Activated CD4-positive, alpha-beta T cell treated with anti-CD3 and anti-CD28 coated beads for 1 hour (primary cell): Measurements from ENCODE around the gene RGS12.

Experiments used
- DNase-seq: peaks from one replicate; pipeline ENCODE4 v3.0.0-alpha.2; 2020

RGS12 gene

DNA sequence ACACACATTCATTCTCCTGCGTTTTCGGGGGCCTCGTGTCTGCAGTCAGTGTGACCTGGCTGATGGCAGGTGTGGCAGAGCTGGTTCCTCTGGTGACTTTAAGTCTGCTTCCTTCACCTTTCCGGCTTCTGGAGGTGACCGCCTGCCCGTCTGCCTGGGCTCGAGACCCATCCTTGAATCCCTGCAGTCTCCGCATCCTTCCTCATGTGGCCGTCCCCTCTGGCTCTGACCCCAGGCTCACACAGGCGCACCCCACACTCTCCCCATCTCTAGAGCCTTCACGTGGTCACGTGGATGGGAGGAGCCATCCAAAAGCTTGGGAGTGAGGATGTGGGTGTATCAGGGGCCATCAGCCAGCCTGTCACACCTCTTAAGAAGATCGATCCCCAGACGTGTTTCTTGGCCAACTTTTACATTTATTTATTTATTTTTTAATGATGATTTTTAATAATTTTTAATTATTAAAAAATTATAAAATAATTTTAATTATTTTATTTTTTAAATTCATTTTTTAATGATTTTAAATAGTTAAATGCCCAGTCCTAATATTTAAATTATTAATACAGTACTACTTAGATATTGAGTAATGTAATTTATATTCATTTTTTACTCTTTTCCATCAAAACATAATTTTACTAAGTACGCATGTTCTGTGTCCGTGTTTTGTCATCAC is 20.9 kb downstream of the RGS12 start:
- no peak for DNase-seq

- no peak for DNase-seq
Measured at GRCh38 chr4:3314706-3315260, 22.0 kb downstream of the RGS12 start.

DNA sequence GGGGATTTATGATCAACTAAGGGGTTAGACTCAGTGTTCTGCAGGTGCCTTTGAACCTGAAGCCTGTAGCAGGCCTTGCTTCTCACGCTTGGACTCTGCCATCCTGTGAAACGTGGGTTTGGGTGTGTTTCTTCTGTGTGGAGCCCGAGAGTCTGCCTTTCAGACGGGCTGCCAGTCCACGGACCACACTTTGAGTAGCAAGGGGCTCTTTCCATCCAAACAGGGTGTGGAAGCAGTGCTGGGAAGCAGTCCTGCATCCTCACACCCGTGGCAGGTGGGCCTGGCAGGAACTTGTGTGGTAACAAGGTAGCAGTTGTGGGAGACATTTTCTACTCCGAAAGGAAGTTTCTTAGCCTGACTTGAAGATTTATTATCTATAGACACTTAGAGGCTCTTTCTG is 22.7 kb downstream of the RGS12 start:
- no peak for DNase-seq

- no peak for DNase-seq
Measured at GRCh38 chr4:3316146-3316545, 23.3 kb downstream of the RGS12 start.

DNA sequence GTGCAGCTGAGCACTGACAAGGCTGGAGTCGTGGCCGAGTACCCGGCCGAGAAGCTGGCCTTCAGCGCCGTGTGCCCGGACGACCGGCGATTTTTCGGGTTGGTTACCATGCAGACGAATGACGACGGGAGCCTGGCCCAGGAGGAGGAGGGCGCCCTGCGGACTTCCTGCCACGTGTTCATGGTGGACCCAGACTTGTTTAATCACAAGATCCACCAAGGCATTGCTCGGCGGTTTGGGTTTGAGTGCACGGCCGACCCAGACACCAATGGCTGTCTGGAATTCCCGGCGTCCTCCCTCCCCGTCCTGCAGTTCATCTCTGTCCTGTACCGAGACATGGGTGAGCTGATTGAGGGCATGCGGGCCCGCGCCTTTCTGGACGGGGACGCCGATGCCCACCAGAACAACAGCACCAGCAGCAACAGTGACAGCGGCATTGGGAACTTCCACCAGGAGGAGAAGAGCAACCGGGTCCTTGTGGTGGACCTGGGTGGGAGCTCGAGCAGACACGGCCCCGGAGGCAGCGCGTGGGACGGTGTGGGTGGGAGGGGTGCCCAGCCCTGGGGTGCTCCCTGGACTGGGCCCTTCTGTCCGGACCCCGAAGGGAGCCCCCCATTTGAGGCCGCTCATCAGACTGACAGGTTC is 24.3 kb downstream of the RGS12 start:
- DNase-seq: no peak

DNA sequence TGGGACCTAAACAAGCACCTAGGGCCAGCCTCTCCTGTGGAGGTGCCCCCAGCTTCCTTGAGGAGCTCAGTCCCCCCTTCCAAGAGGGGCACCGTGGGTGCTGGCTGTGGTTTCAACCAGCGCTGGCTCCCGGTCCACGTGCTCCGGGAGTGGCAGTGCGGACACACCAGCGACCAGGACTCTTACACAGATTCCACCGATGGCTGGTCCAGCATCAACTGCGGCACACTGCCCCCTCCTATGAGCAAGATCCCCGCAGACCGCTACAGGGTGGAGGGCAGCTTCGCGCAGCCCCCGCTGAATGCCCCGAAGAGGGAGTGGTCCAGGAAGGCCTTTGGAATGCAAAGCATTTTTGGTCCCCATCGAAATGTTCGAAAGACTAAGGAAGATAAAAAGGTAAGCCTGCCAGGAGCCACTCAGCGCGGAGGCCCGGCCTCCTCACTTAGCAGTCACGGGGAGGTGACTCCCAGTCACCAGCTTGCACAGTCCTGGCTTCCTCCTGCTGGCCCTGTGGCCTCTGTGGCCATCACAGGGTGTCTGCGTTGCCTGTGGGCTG is 24.9 kb downstream of the RGS12 start:
- DNase-seq: no peak

DNA sequence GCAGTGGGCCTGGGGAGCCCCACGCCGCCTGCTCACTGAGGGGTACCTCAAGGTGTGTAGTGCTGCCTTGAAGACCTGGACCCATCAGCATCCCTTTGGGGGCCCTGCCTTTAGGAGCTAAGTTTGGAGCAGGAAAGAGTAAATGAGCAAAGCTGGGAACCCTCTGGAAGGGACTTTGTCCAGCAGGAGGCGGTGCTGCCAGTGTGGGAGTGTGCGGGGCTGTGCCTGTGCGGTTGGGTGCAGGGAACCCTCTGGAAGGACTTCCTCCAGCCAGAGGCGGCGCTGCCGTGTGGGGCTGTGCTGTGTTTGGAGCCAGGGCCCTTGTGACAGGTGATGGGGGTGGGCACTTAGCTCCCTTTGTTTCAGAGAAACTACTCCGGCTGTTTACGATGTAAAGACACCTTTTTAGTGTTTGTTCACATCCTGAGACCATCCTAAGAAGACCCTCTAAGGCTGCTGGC is 25.8 kb downstream of the RGS12 start:
- no peak for DNase-seq

DNA sequence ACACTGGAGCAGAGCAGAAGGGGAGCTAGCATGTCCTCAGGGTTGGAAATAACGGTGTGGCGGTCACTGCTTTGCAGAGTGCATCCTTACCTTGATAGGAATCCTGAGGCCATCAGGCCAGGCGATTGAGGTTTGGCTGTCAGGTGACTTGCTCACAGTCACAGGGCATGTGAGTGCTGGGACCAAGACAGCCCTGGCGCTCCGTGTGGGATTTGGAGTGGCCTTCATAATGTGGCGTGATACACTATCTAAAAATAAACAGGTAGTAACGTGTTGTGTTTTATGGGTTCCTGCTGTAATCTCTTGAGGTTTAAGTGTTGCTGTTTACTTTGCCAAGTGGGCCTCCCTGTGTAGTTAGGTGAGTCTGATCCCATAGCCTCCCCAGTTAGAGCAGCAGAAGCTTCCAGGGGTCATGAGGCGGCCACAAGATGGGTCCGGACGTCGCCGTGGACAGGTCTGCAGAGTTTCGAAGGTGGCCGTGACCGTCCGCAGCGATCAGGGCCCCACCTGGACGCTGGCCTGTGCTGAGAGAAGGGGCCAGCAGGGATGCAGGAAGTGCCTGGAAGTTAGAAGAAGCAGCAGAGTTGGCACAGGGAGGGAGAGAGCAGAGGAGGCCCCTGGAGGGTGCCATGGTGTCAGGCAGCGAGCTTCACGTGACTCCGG is 27.7 kb downstream of the RGS12 start:
- DNase-seq: no peak

- no peak for DNase-seq
Measured at GRCh38 chr4:3321295-3321889, 28.6 kb downstream of the RGS12 start.

DNA sequence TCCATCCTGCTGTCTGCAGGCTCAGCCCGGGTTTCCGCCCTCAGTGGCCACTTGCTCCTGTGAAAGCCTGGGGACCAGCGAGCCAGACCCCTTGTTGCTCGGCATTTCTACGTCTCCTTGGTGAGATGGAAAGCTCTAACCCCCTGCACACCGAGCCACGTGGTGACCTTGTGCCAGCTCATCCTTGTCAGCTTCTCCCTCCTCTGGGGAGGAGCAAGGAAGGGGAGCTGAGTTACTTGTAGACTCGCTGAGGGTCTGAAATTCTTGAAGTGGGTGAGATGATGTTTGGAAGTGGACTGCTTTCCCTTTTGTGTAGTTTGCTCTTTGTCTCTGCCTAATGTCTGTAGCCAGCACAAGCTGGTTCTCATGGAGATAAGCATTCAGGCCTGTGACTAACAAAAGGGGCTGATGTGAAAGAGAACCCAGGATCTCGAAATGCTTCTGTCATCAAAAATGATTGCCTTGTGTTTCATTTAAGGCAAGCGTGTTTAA is 29.3 kb downstream of the RGS12 start:
- no peak for DNase-seq

GRCh38 chr4:3323071-3323481 is 30.3 kb downstream of the RGS12 start:
- no peak for DNase-seq

DNA sequence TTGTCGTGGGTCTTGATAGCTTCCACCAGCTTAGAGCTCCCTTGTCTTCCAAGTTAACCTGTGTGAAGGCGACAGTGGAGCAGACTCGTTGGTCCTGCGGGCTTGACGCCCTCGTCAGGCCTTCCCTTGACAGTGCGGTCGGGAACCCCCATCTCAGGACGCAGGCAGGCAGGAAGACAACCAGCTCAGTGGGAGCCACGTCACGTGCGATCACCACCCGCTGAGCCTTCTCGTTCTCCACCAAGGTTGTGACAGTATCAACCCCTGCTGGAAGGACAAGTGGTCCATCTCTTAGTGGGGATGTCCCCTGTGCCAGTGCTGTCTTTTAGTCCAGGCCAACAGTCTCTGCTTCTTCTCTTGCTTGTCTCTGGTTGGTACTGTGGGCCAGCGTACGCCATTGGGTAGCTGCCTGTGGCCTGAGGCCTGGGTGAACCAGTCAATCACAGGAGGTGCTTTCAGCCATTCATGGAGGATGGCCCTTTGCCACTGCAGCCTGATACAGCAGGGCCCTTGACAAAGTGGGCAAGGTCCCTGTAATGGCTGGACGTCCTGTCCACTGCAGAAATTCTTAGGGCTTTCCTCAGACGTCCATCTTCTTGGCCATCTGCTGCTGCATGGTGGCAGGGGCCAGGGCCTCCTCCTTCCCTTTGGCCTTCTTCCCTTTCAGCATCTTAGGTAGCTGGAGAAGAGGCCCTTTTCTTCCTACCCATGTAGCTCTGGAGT is 31.4 kb downstream of the RGS12 start:
- no peak for DNase-seq

- DNase-seq: no peak
Measured at GRCh38 chr4:3328814-3329663, 36.2 kb downstream of the RGS12 start.

- DNase-seq: no peak
Measured at GRCh38 chr4:3329887-3330286, 37.1 kb downstream of the RGS12 start.

GRCh38 chr4:3330707-3331106 is 37.9 kb downstream of the RGS12 start:
- DNase-seq: no peak

DNA sequence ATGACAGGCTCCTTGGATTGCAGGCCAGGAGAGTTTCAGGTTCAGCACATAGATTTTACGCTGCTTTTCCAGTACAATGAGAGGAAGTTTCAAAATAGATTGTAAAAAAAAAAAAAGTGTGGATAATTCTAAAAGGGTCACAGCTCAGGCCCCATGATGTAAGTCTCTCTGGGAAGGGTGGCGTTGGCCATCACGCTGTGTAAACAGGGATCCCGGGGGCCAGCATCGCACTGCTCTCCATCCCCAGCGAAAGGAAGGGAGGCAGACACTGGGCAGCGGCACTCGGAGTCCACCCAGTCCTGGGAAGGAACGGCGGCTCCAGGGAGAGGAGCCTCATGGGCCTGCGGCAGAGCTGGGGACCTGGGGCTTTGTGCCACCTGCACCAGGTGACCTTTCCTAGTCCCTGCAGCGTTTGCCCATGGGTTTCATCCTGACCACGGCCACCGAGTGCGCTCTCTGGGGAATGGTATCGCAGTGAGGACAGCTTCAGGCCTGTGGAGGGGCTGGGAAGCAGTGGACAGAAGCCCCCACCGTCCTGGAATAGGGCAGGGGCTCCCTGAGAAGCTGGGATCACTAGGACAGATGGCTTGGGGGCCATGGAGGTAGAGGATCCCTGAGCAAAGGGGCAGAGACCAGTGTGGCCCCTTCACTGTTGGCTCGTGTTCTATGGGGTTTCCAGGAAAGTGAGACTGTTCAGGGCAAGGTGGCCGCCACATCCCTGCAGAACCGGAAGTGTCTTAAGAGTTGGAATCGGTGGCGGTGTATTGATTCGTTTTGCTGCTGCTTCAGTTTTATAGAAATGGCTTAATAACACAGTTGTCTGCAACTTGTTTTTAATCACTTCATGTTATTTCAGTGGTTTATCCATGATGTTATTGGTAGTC is 38.9 kb downstream of the RGS12 start:
- no peak for DNase-seq

GRCh38 chr4:3332498-3332897 is 39.7 kb downstream of the RGS12 start:
- DNase-seq: no peak

- DNase-seq: no peak
Measured at GRCh38 chr4:3334316-3334715, 41.5 kb downstream of the RGS12 start.

GRCh38 chr4:3335385-3335784 is 42.6 kb downstream of the RGS12 start:
- DNase-seq: no peak

DNA sequence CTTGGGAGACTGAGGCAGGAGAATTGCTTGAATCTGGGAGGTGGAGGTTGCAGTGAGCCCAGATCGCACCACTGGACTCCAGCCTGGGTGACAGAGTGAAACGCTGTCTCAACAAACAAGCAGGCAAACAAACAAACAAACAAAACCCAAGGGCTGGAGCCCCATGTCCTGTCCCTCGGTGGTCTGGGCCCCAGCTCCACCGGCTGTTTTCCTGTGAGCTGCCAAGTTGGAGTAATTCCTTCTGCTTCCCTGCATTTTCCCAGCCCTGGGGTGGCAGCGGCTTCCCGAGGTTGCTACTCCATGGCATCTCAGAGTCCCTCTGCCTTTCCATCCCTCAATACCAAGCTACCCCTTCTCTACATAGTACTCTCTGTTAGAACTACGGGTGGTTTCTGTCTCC is 43.2 kb downstream of the RGS12 start:
- no peak for DNase-seq
